ENCODE data around the gene IL20RA. TPM values are rescaled to one million over a fixed set of nuclear protein-coding genes. Genes with fewer than 3 reads are reported as not detected.

IL20RA gene
- total RNA-seq, 1 experiment from 2014 or later, result 1.6 TPM

- H3K27ac Mint-ChIP-seq (ENCODE audit: unreplicated experiment), result no peak overlapping the region
- H3K4me3 ChIP-seq (ENCODE audit: low read depth, low read length), result peak overlapping the region; percentile 50
- H3K4me1 ChIP-seq, result peaks cover 17% of the 10 kb centered on the region
- intact Hi-C loops (cut with micrococcal nuclease; ENCODE audit: unreplicated experiment), result loop anchor here (2.0 kb wide), 1 partner anchor 21 kb away; no protein-coding TSS in a partner anchor
- no peaks in the 10 kb centered on the region for H3K36me3 Mint-ChIP-seq (ENCODE audit: insufficient read depth, unreplicated experiment)
- no peaks in the 10 kb centered on the region for H3K9me3 ChIP-seq
- DNase-seq, result peak; percentile 42 to 53
- no peaks in the 10 kb centered on the region for H3K9me3 Mint-ChIP-seq (ENCODE audit: unreplicated experiment)
- peak overlapping the region; percentile 73 for H3K4me3 Mint-ChIP-seq (ENCODE audit: unreplicated experiment)
- POLR2A ChIA-PET, result no interaction called here
- no TSS peak for BruUV-seq (replicated peaks)
- TF ChIP-seq, protein P1, sequence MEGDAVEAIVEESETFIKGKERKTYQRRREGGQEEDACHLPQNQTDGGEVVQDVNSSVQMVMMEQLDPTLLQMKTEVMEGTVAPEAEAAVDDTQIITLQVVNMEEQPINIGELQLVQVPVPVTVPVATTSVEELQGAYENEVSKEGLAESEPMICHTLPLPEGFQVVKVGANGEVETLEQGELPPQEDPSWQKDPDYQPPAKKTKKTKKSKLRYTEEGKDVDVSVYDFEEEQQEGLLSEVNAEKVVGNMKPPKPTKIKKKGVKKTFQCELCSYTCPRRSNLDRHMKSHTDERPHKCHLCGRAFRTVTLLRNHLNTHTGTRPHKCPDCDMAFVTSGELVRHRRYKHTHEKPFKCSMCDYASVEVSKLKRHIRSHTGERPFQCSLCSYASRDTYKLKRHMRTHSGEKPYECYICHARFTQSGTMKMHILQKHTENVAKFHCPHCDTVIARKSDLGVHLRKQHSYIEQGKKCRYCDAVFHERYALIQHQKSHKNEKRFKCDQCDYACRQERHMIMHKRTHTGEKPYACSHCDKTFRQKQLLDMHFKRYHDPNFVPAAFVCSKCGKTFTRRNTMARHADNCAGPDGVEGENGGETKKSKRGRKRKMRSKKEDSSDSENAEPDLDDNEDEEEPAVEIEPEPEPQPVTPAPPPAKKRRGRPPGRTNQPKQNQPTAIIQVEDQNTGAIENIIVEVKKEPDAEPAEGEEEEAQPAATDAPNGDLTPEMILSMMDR (IDR thresholded peaks at IDR 0.05; ENCODE audit: insufficient read depth in 1 of 2, low read depth in 1 of 2, low read length in 1 of 2, severe bottlenecking in 1 of 2, unreplicated experiment in 1 of 2), result no peak
- H3K36me3 ChIP-seq (ENCODE audit: control insufficient read depth, insufficient read depth, low read length), result no peaks in the 10 kb centered on the region
- H3K4me1 Mint-ChIP-seq (ENCODE audit: low read depth, unreplicated experiment), result peaks cover 9% of the 10 kb centered on the region
- CTCF ChIA-PET, result no interaction called here
- no peaks in the 10 kb centered on the region for H3K27me3 Mint-ChIP-seq (ENCODE audit: insufficient read depth, unreplicated experiment)
- no peaks in the 10 kb centered on the region for H3K27me3 ChIP-seq (replicated peaks; ENCODE audit: control insufficient read depth, insufficient read depth, low read length)
Observed at GRCh38 chr6:136989571-136990241, 55.1 kb downstream of the IL20RA start.

DNA sequence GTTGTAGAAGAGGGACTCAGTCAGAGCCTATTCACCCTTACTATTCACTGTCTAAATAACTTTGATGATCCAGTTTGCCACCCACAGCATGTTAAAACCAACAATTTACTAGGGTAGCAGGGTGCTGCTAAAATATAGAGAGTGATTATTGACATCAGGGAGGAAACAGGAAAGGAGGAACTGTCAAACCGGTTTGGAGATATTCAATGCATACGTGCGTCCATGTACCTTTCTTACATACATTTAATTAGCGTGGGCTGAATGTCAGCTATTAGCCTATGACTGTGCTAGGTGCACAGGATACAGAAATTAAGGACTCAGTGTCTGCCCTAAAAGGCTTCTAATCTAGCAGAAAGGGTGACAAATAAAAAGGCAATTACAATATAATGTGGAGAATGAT is 57.2 kb downstream of the IL20RA start:
- intact Hi-C loops (cut with micrococcal nuclease; ENCODE audit: unreplicated experiment), result no loop called here
- peaks cover 4% of the 10 kb centered on the region for H3K4me1 Mint-ChIP-seq (ENCODE audit: low read depth, unreplicated experiment)
- H3K27me3 Mint-ChIP-seq (ENCODE audit: insufficient read depth, unreplicated experiment), result no peaks in the 10 kb centered on the region
- no peaks in the 10 kb centered on the region for H3K9me3 ChIP-seq
- TF ChIP-seq, protein P1 (IDR thresholded peaks at IDR 0.05; ENCODE audit: insufficient read depth in 1 of 2, low read depth in 1 of 2, low read length in 1 of 2, severe bottlenecking in 1 of 2, unreplicated experiment in 1 of 2), result no peak
- POLR2A ChIA-PET, result no interaction called here
- no peak overlapping the region for H3K27ac Mint-ChIP-seq (ENCODE audit: unreplicated experiment)
- CTCF ChIA-PET, result no interaction called here
- H3K4me3 Mint-ChIP-seq (ENCODE audit: unreplicated experiment), result no peak overlapping the region
- no peak for DNase-seq
- H3K36me3 ChIP-seq (ENCODE audit: control insufficient read depth, insufficient read depth, low read length), result no peaks in the 10 kb centered on the region
- no TSS peak for BruUV-seq (replicated peaks)
- no peak overlapping the region for H3K4me3 ChIP-seq (ENCODE audit: low read depth, low read length)
- peaks cover 11% of the 10 kb centered on the region for H3K4me1 ChIP-seq
- no peaks in the 10 kb centered on the region for H3K9me3 Mint-ChIP-seq (ENCODE audit: unreplicated experiment)
- no peaks in the 10 kb centered on the region; the same call in 1 of the 2 replicates for H3K27me3 ChIP-seq (replicated peaks; ENCODE audit: control insufficient read depth, insufficient read depth, low read length)
- H3K36me3 Mint-ChIP-seq (ENCODE audit: insufficient read depth, unreplicated experiment), result no peaks in the 10 kb centered on the region

DNA sequence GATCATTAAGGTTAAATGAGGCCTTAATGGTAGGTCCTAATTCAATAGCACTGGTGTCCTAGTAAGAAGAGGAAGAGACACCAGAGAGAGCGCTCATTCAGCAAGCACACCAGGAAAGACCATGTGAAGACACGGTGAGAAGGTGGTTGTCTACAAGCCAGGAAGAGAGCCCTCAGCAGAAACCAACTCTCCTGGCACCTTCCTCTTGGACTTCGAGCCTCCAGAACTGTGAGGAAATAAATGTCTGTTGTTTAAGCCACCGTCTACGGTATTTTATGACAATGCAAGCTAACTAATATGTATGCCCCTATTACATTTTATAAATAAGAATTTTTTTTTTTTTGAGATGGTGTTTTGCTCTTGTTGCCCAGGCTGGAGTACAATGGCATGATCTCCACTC is 59.3 kb downstream of the IL20RA start:
- Histone ChIP-seq H3K9me3 (no peaks in the 10 kb centered on the region), H3K36me3 (ENCODE audit: control insufficient read depth, insufficient read depth, low read length) (no peaks in the 10 kb centered on the region), H3K27me3 (replicated peaks; ENCODE audit: control insufficient read depth, insufficient read depth, low read length) (no peaks in the 10 kb centered on the region; the same call in 1 of the 2 replicates), H3K4me1 (peaks cover 8% of the 10 kb centered on the region), H3K4me3 (ENCODE audit: low read depth, low read length) (no peak overlapping the region)
- BruUV-seq (replicated peaks), result no TSS peak
- TF ChIP-seq, protein P1 (IDR thresholded peaks at IDR 0.05; ENCODE audit: insufficient read depth in 1 of 2, low read depth in 1 of 2, low read length in 1 of 2, severe bottlenecking in 1 of 2, unreplicated experiment in 1 of 2), result no peak
- Mint-ChIP-seq H3K4me1 (ENCODE audit: low read depth, unreplicated experiment) (peaks cover under 1% of the 10 kb centered on the region), H3K27ac (ENCODE audit: unreplicated experiment) (no peak overlapping the region), H3K4me3 (ENCODE audit: unreplicated experiment) (no peak overlapping the region), H3K27me3 (ENCODE audit: insufficient read depth, unreplicated experiment) (no peaks in the 10 kb centered on the region), H3K36me3 (ENCODE audit: insufficient read depth, unreplicated experiment) (no peaks in the 10 kb centered on the region), H3K9me3 (ENCODE audit: unreplicated experiment) (no peaks in the 10 kb centered on the region)
- CTCF ChIA-PET, result no interaction called here
- intact Hi-C loops (cut with micrococcal nuclease; ENCODE audit: unreplicated experiment), result no loop called here
- POLR2A ChIA-PET, result no interaction called here
- no peak for DNase-seq

All from Caco-2 (cell line).